Peyer's patch (tissue), 4 donors: ENCODE measurements around the gene OVOL3.

ENCODE experiments used
- CTCF ChIP-seq, 6 experiments: fragments of 450-650 bp in 4 of 6; fragments of 200-600 bp in 2 of 6; sonication (generic) in 1 of 6; IDR thresholded peaks; one replicate each; pipeline ENCODE4 v1.5.1; 2017 to 2019; ENCODE audit warnings: antibody characterized with exemption in 6 of 6, mild to moderate bottlenecking in 3 of 6, moderate library complexity in 1 of 6
- POLR2A ChIP-seq, 2 donors: fragments of 450-650 bp; IDR thresholded peaks; one replicate each; pipeline ENCODE4 v1.5.1; 2017; ENCODE audit warnings: antibody characterized with exemption in 2 of 2, mild to moderate bottlenecking in 2 of 2, moderate library complexity in 2 of 2

DNA sequence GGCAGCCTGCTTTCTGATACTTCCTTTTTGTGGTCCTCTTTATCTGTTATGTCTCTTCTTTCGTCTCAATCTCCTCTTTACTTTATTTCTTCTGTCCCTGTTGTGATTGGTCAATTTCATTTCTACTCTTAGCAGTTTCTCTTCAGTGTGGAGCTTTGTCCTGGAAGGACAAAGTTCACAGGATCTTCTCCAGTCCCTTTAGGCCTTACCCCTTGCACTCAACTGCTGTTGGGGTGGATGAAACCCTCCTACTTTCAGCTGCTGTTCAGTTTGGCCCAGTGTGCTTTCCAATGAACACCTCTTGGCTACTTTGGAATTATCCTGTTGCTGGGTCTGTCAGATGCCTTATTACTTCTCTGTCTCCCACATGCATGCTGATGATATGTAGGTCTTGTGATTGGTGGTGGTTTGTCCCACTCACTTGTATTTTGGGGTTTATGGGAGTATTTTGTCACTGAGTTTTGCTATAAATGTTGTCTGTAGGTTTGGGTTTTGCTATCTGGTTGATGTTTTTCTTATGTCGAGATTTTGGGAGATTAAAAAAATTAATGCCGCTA, 31.5 kb upstream of the OVOL3 start:
- TF ChIP-seq CTCF (IDR thresholded peaks at IDR 0.05) = no peak
- TF ChIP-seq POLR2A (IDR thresholded peaks at IDR 0.05) = no peak
